HG03469 (cell line): Measurements from ENCODE around the gene TRAK2.
A peak's percentile ranks its signal among the peaks of the same experiment; 100 is the strongest.
"Not testable (repeated sequence)": the region's sequence is repeated elsewhere in the genome, so short reads cannot be mapped to it uniquely, and the experiment has no call there.

Source experiments
- ATAC-seq: cut with Tn5 transposase; IDR thresholded peaks from one replicate; pipeline ENCODE4 v1.9.1; 2021; ENCODE audit warnings: mild to moderate bottlenecking, moderate library complexity, moderate number of reproducible peaks; ENCODE audit not compliant: unreplicated experiment

Gene TRAK2

DNA sequence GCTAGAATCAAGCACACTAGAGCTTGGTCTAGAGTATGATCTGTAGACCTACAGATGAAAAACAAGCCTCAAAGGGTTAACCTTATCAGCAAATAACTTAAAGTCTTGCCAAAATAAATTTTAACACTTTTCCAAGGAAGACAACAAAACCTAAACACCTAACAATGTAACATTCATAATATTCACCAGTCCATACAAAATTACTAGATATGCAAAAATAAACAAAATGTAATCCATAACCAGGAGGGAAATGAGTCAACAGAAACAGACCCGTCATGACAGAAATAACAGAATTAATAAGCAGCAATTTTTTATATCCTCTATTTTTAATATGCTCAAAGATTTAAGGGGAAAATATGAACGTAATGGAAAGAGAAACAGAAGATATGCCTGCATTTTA lies 36.1 kb downstream of the TRAK2 start:
- no peak for ATAC-seq

DNA sequence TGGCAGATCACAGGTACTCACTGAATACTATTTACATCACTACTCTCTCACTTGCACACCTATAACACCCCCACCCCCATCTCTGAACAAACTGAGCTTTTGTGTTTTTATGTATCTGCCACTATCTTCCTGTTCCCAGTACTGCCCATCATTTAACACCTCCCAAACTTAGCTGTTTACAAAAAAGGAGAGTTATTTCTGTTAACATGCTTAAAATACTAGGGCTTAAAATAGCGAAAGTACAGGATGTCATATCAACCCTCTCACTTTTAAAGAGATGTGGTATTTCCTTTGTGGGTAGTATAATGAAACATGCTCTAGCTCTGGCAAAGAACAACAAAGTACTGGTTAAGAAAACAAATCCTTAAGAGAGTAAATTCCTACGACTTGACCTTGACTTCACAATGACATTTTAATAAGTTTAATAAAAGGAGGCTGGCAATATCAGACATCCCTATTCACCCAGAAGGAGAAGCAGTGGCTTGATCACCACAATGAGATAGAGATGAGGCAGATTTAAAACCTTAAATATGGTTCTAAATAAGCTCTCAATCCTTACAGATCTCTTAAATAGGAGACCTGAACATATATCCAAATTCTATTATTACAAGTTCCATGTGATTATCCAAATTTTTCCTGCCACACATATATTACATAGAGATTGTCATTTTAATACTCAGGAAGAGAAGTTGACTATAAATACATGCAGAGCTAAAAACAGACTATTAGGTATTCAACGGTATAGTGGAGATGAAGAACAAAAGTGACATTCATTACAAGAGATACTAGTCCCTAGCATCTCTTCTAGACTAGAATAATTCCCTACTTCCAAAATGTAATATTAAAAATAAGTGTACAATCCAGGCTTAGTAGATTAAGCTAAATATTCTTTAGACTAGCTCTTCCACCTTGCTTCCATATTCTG lies 36.9 kb downstream of the TRAK2 start:
- ATAC-seq = peak; percentile 84

DNA sequence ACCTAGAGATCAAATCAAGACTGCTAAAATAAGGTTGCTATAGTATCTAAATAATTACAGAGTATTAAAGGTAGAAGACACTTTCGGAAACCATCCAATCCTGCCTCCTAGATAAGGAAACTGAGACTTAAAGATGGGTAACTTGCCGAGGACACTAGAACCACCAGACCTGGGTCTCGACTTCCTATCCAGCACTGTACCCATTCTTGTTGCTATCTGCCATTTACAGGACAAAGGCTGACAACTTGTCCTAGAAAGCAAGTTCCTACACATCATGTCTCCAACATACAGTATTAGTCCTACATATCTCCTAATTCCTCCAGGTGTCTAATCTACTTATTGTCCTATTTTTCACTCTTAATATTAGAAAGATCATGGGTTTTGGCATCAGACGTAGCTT lies 37.7 kb downstream of the TRAK2 start:
- ATAC-seq = no peak

DNA sequence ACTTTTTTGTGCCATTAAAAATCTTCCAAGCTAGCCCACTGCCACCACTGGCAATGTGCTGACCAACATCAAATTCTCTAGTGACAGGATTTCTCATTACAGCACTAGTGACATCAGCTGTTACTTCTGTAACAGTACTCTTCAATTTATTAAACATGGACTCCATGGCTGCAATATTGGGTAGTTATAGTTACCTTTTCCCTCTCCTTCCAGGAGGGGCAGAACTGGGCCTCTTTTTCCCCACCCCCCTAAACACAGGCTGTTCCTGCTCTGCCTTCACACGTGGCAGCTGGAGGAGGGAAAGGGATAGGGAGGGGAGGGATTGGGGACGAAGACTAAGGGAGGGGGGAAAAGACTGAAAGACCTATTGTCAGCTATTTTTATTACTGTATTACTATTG lies 38.1 kb downstream of the TRAK2 start:
- no peak for ATAC-seq

DNA sequence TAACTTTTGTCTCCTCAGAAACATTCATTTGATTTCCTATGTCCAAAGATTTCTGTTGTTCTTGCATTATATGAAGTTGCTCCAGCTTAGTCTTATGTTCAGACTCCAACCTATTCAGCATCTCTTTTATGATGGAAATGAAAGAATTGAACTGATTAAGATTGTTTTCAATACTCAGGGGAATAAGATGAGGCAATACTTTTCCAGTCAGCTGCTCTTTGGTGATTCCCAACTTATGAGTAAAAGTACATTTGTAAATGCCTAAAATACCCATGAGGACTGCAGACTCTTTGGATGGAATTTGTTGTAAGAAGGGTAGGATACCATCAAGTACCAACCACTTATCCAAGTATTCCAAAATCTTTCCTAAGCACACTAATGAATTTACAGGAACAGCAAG lies 39.8 kb downstream of the TRAK2 start:
- no peak for ATAC-seq

DNA sequence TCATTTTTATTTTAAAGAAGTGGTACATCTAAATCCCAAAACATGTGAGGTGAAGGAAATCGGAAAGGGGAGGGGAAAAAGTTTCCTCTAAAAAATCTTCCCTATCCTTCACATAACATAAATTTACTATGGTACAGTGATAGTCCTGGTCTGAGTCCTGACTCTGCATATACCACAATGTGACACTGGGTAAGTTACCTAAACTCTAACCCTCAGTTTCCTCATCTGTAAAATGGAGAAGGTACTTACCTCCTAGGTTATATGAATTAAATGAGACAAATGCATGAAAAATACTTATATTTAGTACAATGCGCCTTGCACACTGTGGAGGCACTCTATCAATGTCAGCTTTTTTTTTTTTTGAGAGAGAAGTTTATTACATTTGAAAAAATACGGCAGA lies 42.3 kb downstream of the TRAK2 start:
- ATAC-seq = no peak

DNA sequence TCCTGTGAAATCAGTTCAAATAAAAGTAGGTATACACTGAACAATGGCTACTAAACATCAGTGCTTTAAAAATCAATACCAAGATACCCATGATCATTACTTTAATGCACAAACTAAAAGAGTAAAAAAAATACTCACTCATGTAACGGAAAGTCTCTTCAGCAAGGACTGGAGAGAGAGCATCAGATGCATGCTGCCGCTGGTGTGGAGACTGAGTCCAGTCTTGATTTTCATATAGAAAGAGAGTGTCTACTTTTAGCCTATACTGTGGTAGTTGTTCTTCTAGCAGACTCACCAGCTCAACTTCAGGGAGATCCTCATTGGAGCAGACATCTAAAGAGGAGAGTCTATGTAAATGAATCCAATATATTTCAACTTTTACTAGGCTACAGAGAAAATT lies 44.0 kb downstream of the TRAK2 start:
- ATAC-seq = no peak

DNA sequence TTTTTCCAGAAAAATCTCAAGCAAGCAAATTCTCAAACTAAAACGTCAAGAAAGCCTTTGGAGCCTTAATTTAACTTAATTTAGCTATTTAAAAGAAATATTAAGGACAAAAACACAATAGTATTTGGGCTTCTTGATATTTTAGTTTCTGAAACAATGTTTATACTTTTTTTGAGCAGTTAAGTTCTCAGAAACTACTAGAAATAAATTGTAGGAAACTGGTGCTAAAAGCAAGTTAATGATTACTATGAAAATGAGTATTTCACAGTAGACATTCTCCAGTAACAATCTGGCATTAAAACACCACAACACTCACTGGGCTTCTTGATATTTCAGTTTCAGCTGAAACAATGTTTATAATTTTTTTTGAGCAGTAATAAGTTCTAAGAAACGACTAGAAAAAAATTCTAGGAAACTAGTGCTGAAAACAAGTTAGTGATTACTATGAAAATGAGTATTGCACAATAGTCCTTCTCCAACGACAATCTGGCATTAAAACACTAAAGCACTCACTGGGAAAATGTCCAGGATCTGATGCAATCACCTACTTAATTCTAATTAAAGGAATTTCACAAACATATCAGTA lies 45.1 kb downstream of the TRAK2 start:
- ATAC-seq = no peak

DNA sequence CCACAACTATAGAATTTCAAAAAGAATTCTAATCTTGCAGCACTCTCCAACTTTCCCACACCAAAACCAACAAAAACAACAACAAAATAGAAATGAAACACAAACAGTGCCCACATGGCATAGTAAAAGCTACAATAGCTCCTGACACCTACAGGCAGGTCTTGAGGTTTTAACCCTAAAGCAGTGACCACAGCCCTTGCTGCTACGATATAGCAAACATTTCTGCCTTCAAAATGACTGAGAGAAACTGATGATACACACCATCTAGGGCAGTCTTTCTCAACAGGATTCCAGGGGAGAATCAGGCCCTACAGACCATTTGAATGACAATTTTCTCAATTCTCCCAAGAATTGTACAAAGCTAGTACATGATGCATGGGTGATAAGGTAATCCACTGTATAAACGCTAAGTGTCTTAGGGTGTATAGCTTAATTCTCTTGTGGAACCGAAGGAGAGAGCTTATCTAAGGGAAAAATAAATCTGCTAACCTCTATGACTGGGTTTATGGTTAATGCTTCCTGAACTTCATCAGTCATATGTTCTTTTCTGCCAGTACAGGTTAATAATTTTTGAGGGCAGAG lies 46.5 kb downstream of the TRAK2 start:
- no peak for ATAC-seq

DNA sequence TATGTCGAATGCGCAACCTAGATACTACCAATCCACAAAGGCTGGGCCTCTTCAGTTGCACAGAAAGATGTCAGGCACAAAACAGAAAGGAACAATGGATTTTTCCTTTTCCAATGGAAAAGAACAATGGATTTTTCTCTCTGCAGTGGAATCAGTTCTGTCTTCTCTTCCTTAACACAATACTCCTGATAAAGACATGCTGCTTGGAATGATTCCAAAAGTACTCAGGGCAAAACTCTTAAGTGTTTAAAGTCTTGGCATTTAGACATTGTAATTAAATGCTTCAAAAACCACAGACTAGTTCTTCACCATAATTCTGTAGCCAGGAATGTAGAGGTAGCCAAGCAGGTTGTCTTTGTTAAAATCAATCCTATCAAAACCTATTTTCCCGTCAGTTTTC lies 47.4 kb downstream of the TRAK2 start:
- no peak for ATAC-seq

DNA sequence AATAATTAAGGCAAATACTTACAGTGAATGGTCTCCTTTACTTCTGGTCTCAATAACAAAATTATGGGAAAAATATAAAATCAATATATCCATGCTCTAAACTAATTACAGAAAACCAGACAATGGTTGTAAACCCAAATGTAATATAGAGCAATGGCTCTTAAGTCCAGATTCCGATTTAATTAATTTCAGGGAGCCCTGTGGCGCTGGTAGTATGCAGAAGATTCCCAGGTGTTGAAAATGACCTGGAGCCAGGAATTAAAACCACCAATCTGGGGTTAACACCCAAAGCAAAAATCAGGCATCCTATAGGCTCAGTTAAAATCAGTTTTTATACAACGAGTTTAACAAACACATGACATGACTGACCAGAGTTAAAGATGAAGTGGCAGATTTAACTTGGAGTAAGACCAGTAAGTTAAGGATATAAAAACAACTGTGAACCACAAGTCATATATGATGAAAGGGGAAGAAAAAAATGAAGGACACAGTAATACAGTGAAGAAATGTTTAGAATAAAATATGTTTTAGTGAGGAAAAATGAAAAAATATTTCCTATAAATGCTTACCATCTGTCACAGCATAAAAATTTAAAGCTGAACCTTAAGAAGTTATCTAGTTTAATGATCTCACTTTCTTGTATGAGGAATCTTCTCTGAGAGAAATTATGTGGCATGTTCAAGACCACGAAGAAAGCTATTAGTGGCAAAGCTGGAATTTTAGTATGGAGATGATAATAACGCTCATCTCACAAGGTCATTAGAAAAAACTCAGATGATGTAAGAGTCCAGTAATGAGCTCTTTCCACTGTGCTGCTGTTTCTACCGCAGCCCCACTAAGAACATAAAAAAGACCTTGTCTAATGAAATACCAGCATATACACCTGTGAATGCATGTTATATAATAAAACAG lies 48.4 kb downstream of the TRAK2 start:
- no peak for ATAC-seq

DNA sequence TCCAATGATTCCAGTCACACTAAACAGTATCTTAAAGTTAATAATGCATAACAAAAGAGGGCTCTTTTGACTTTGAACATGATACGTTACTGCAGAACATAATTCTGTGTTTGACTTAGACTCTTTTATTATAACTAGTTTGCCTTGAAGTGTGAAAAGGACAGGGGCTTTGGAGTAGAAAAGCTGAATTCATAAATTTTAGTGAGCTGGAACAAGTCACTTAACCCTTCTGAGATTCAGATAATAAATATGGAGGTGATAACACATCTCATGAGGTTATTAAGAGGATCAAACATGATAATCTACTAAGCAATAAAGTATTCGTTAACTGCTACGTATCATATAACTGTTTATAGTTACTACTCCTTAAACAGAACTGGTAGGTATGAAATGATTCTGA lies 49.4 kb downstream of the TRAK2 start:
- ATAC-seq = no peak

DNA sequence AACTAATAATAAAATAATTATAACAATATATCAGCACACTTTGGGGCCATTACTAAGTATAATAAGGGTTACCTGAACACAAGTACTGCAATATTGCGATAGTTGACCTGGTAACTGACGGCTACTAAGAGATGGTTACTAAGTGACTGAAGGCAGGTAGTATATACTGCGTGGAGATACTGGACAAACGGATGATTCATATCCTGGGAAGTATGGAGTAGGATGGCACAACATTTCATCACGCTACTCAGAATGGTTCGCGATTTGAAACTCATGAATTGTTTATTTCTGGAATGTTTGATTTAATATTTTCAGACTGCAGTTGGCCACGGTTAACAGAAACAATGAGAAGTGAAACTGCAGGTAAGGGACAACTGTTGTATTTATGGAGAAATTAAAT lies 54.7 kb downstream of the TRAK2 start:
- no peak for ATAC-seq

DNA sequence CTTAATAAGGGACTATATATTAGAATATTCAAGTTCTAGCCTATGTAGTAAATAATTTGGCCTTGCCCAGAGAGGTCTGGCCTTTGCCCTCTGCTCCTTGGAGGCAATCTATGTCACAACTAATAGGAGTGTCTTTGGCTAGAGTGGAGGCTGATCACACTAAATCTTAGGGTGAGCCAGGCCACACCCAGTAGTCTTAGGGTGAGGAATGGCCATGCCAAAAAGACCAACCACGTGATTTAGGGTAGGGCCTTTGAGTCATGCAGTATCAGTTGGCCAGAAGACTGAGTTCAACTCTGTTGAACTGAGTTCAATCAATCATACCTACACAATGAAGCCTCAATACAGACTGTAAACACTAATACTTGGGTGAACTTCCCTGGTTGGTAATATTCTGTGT lies 68.1 kb downstream of the TRAK2 start:
- no peak for ATAC-seq

DNA sequence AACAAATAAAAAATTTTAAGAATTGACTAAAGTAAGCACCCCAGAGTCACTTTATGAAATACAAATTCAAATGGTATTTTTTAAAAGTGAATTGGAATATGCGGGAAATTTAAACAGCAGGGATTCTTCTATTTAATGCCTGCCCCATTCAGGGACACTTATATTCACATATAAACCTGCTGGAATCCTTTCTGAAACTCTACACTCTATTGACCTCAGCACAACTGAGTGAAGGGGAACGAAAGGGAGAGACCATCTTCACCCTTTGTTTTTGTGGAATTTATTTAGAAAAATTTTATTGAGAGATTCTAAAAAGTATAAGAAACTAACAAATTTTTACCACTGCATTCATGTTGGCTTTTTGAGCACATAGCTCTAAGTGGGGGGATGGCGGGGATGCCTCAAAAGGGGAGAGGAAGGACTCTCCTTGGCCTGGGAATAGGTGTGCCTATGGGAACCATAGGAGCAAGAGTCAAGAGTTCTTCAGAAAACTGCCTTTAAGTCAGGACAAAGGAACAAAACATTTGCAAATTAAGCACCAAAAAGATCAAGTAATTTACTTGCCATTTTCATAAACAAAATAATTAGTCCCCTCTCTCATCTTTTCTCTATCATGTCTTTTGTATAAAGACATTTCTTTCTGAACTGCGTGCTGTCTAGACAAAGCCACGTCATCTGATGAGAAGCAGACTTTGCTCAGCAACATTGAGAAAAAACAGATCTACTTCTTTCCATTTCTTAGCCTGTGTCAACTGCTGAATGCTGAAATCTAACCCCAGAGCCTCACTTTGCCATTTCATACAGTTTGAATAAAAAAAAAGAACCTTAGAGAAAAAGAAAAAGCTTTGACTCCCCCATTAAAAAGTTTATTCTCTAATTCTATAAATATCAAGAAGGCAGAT lies 72.5 kb downstream of the TRAK2 start:
- ATAC-seq = no peak

DNA sequence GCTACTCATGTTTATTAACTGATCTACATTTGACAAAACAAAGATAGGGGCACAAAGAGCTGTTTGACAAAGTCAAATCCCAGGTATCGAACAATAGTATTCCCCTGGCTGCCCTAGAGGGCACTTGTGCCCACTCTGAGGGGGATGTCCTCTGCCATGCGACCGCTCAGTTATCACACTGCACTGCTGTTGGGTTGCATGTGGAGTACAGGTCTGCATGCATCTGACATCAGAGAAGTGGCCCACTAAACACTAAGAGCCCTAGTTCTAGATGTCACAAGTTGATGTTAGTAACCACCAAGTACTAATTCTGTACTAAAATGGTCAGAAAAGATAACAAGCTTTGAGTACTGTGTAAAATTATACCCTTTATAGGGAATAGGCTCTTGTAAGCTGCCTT lies 74.0 kb downstream of the TRAK2 start:
- ATAC-seq = no peak

DNA sequence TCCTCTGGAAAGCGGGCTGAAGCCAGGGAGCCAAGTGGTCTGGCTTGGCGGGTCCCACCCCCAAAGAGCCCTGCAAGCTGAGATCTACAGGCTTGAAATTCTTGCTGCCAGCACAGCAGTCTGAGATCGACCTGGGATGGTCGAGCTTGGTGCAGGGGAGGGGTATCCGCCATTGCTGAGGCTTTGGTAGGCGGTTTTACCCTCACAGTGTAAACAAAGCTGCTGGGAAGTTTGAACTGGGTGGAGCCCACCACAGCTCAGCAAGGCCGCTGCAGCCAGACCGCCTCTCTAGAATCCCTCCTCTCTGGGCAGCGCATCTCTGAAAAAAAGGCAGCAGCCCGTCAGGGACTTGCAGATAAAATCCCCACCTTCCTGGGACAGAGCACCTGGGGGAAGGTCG lies 81.5 kb downstream of the TRAK2 start:
- no peak for ATAC-seq

DNA sequence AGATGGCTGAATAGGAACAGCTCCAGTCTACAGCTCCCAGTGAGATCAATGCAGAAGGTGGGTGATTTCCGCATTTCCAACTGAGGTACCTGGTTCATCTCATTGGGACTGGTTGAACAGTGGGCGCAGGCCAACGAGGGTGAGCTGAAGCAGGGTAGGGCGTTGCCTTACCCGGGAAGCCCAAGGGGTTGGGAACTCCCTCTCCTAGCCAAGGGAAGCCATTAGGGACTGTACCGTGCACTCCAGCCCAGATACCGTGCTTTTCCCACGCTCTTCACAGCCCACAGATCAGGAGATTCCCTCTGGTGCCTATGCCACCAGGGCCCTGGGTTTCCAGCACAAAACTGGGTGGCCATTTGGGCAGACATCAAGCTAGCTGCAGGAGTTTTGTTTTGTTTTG lies 81.9 kb downstream of the TRAK2 start:
- ATAC-seq = not testable (repeated sequence)

DNA sequence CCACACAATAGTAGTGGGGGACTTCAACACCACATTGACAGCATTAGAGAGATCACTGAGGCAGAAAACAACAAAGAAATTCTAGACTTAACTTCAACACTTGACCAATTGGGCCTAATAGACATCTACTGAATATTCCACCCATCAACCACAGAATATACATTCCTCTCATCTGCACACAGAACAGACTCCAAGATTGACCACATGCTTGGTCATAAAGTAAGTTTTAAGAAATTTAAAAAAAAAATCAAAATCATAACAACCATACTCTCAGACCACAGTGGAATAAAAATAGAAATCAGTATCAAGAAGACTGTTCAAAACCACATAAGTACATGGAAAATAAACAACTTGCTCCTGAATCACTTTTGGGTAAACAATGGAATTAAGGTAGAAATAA lies 85.1 kb downstream of the TRAK2 start:
- ATAC-seq = no peak
